WI38 (cell line): ENCODE data around the gene MOK.

ENCODE experiments used
- H3K4me3 ChIP-seq: 2 replicates; pipeline ENCODE4 v1.5.1; 2011; ENCODE audit warnings: low read depth, mild to moderate bottlenecking, control low read depth, low read length
- CTCF ChIP-seq: IDR thresholded peaks from 2 replicates; pipeline ENCODE4 v1.5.1; 2012; ENCODE audit warnings: low read depth, mild to moderate bottlenecking, control low read depth, low read length

The MOK gene

DNA sequence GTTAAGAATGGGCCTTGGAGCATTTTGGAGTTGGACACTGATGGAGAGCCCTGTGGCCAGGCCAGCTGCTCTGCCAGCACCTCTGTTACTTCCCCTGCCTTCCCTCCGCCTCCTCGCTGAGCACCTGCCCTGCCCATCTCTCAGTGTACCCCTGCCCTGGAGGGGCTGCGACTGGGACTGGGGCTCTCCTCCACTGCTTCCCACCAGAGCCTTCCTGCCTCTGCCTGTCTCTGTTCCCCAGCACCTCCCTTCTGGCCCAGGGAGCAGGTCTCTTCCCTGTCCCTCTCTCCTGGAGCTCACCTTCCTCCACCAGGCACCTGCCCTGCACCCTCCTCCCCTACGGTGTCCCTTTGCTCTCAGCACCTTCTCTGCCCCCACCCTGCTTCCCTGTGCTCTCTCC is 103.2 kb downstream of the MOK start:
- no peak for TF ChIP-seq CTCF
- H3K4me3 ChIP-seq: no peak overlapping the region

GRCh38 chr14:102201353-102201738 is 103.6 kb downstream of the MOK start:
- no peak for TF ChIP-seq CTCF
- H3K4me3 ChIP-seq: no peak overlapping the region

DNA sequence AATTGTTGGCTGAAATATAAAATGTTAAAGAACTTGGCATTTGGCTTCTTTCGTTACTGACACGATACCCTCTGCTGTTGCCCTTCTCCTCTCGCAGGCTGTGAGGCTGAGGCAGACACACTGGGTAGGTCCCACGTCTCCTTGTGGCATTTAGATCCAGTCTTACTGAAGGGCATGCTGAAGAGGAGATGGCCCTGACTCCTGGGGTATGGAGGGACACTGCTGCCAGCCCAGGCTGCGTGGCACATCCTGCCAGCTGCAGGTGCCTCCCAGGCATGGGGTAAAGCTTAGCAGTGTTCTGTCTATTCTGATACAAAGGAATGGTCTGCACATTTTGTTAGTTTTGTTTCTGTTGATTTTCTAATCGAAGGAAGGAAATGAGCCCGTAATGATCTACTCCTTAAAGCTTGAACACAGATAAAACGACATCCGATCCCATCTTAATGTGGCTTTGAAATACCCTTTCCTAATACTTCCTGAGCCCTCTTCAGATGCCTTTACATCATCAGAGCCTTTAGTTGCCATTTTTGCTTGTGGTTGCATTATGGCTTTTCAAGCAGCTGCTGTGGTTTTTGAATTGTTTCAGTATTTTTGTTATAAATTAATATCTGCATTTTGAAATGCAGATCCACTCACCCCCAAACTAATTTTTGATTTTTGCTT is 104.1 kb downstream of the MOK start:
- no peak overlapping the region for H3K4me3 ChIP-seq
- no peak for TF ChIP-seq CTCF

DNA sequence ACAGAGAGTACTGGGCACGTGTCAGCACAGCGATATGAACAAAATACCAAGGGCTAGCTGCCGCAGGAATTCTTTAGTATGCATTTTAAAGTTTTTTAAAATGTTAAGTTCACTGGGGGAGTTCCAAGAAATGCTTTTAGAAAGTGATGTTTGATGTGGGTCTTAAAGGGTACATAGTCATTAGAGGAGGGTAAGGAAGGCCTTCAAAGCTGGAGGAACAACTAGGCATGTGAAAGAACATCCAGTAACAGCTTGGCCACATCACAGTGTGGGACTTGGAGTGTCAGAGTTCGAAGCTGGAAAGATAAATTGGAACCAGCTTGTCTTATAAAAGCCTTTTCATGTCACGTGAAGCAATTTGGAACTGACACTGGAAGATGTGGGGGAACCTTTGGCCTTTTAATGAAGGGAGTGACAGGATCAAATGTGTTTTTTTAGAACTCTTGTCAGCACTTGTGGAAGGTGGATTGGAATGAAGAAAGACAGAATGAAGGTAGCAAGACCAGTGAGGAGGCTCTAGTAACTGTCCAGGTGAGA is 107.6 kb downstream of the MOK start:
- H3K4me3 ChIP-seq: no peak overlapping the region
- no peak for TF ChIP-seq CTCF

GRCh38 chr14:102196902-102197230 is 108.1 kb downstream of the MOK start:
- no peak for TF ChIP-seq CTCF
- H3K4me3 ChIP-seq: no peak overlapping the region

DNA sequence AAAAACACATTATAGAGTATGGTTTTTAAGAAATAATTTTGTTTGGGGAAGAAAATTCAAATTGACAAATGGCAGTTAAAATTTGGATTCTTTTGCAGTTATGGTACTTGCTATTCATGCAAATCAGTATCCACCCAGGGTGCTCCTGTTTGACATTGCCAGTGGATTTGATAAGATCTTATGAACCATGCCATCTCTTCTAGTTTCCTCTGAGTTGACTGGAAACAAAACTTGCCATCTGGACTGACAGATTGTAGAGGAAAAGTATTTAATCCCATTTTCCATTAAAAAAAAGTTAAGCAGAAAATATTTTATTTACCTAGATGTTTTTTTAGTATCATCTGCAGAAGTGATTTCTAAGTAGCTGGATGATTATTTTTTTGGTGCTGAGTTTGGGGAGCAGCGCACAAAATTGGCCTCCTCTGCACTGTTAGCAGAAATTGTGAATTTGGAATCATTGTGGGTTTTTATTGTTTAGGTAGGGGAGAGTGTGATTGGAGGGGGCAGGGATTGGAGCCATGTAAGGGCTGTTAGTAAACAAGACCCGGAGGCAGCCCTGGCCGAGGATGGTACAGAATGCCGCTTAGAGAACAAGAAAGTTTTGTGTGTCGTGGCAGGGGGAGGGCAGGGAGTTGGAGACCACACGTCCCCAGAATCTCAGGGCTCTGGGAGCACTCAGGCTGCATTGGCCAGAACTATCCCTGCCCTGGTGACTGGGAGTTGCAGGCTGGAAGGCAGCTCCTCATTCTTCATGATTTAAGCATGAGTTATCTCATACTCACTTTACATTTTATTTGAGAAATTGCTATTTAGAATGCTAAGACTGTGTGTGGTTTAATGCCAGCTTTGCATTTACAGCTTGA is 108.7 kb downstream of the MOK start:
- no peak for TF ChIP-seq CTCF
- no peak overlapping the region for H3K4me3 ChIP-seq

- H3K4me3 ChIP-seq: no peak overlapping the region
- TF ChIP-seq CTCF: no peak
These were observed 109.5 kb downstream of the MOK start for GRCh38 chr14:102195446-102195845.
